Neural progenitor cell (in vitro differentiated cells): Measurements from ENCODE around the gene MVB12B. TPM values are rescaled to one million over a fixed set of nuclear protein-coding genes. Genes with fewer than 3 reads are reported as not detected.

Source experiments
- DNase-seq: peaks from one replicate; pipeline ENCODE4 v3.0.0-alpha.2; 2016; ENCODE audit warnings: low spot score
- H2AFZ ChIP-seq: fragments of 200-600 bp; sonication (generic); replicated peaks from 2 replicates; pipeline ENCODE4 v1.6.1; 2016; ENCODE audit warnings: antibody characterized with exemption
- H3F3A ChIP-seq: fragments of 200-600 bp; sonication (generic); 2 replicates; pipeline ENCODE4 v1.6.1; 2016; ENCODE audit warnings: antibody characterized with exemption, low read depth
- H3K27ac ChIP-seq: fragments of 200-600 bp; sonication (generic); 2 replicates; pipeline ENCODE4 v1.5.1; 2016; ENCODE audit warnings: mild to moderate bottlenecking
- H3K27me3 ChIP-seq: fragments of 200-600 bp; sonication (generic); 2 replicates; pipeline ENCODE4 v1.6.1; 2016; ENCODE audit warnings: mild to moderate bottlenecking, moderate library complexity
- H3K36me3 ChIP-seq: fragments of 200-600 bp; sonication (generic); 2 replicates; pipeline ENCODE4 v1.5.1; 2016
- H3K4me1 ChIP-seq: fragments of 200-600 bp; sonication (generic); 2 replicates; pipeline ENCODE4 v1.6.1; 2016; ENCODE audit warnings: mixed run types
- H3K4me2 ChIP-seq: fragments of 200-600 bp; sonication (generic); 2 replicates; pipeline ENCODE4 v1.6.1; 2016
- H3K4me3 ChIP-seq: fragments of 200-600 bp; sonication (generic); 2 replicates; pipeline ENCODE4 v1.5.1; 2016
- H3K79me2 ChIP-seq: fragments of 200-600 bp; sonication (generic); 2 replicates; pipeline ENCODE4 v1.6.1; 2016; ENCODE audit warnings: low read depth
- H3K9ac ChIP-seq: fragments of 200-600 bp; sonication (generic); 2 replicates; pipeline ENCODE4 v1.6.1; 2016
- H3K9me3 ChIP-seq: fragments of 200-600 bp; sonication (generic); 2 replicates; pipeline ENCODE4 v1.5.1; 2016; ENCODE audit warnings: low read depth
- H4K20me1 ChIP-seq: fragments of 200-600 bp; sonication (generic); 2 replicates; pipeline ENCODE4 v1.6.1; 2016; ENCODE audit warnings: low read depth
- H3K27ac Mint-ChIP-seq: 3 replicates; pipeline ENCODE4 v1.8.0; 2021; ENCODE audit warnings: mixed read lengths
- H3K27me3 Mint-ChIP-seq: 2 replicates; pipeline ENCODE4 v1.8.0; 2022; ENCODE audit warnings: low read depth, mild to moderate bottlenecking, inconsistent platforms, moderate library complexity, mixed read lengths; ENCODE audit not compliant: insufficient read depth
- H3K36me3 Mint-ChIP-seq: 3 replicates; pipeline ENCODE4 v1.8.0; 2021; ENCODE audit warnings: mixed read lengths
- H3K4me1 Mint-ChIP-seq: 3 replicates; pipeline ENCODE4 v1.8.0; 2021; ENCODE audit warnings: mixed read lengths
- H3K4me3 Mint-ChIP-seq: 3 replicates; pipeline ENCODE4 v1.8.0; 2021; ENCODE audit warnings: mild to moderate bottlenecking, moderate library complexity, mixed read lengths
- H3K9me3 Mint-ChIP-seq: 3 replicates; pipeline ENCODE4 v1.8.0; 2020; ENCODE audit warnings: mixed read lengths
- CTCF ChIP-seq: fragments of 200-600 bp; sonication (generic); IDR thresholded peaks from 2 replicates; pipeline ENCODE4 v1.5.1; 2017; ENCODE audit warnings: antibody characterized with exemption, mild to moderate bottlenecking
- EZH2 ChIP-seq: fragments of 200-600 bp; sonication (generic); IDR thresholded peaks from 2 replicates; pipeline ENCODE4 v1.6.1; 2017; ENCODE audit warnings: antibody characterized with exemption, mild to moderate bottlenecking, moderate library complexity
- EZH2phosphoT487 ChIP-seq: fragments of 200-600 bp; sonication (generic); IDR thresholded peaks from 2 replicates; pipeline ENCODE4 v1.6.1; 2017; ENCODE audit warnings: antibody characterized with exemption
- total RNA-seq: library from RNA; depleted of rRNA; stranded (reverse); fragments of >200 nt; gene quantifications from 2 replicates; pipeline ENCODE4 v1.2.3, GENCODE V29; 2015; ENCODE audit warnings: low replicate concordance

MVB12B gene
- total RNA-seq, 1 donor from 2014 or later, result 16.1 TPM

DNA sequence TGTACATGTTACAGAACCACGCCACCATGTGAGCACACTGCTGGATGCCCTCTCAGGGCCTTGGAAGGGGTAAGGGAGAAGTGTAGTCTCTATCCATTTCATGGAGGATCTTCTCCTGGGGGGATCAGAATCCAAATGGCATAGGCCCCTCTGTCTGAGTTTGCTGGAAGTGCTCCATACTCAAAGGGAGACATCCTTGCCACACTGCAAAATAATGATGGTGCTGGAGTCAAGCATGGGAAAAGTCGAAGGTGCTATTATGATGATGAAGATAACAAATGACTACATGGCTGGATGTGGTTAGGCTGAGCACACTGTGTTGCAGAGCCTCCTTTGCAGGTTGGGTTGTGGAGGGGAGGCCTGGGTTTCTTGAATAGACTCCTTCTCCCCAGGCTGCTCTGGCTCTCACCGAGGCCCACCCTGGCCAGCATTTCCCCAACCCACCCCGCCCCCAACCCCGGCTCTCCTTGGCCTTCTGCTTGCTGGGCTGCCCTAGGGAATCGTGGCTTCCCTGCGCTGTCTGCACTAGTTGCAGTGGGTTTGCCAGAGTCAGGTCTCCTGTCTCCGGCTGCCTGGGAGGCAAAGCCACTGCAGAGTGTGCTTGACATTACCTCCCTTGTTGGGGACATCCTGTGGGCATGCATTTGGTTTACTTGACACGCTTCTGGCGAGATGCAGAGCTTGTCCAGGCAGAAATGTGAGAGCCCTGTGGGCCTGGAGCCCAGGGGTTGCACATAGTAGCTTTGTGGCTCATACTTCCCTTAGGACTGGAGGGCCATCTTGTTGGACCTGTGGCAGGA, 3.0 kb downstream of the MVB12B start:
- TF ChIP-seq EZH2 (no peak), CTCF (no peak), EZH2phosphoT487 (no peak)
- Mint-ChIP-seq H3K4me3 (no peak overlapping the region), H3K27me3 (peaks cover 5% of the 10 kb centered on the region), H3K36me3 (peaks cover 17% of the 10 kb centered on the region), H3K27ac (no peak overlapping the region), H3K4me1 (peaks cover 53% of the 10 kb centered on the region), H3K9me3 (peaks cover 2% of the 10 kb centered on the region)
- H3K9me3 ChIP-seq, result peaks cover 5% of the 10 kb centered on the region
- no peak overlapping the region for H3K27ac ChIP-seq
- no peaks in the 10 kb centered on the region for H3K27me3 ChIP-seq
- H3K4me1 ChIP-seq, result peaks cover 42% of the 10 kb centered on the region
- H2AFZ ChIP-seq, result no peak overlapping the region
- no peak overlapping the region for H3K9ac ChIP-seq
- no peak for DNase-seq
- no peak overlapping the region for H3K4me2 ChIP-seq
- peaks cover 23% of the 10 kb centered on the region for H3F3A ChIP-seq
- peaks cover 70% of the 10 kb centered on the region for H3K79me2 ChIP-seq
- H4K20me1 ChIP-seq, result peaks cover 24% of the 10 kb centered on the region
- H3K4me3 ChIP-seq, result no peak overlapping the region
- peaks cover 4% of the 10 kb centered on the region for H3K36me3 ChIP-seq

DNA sequence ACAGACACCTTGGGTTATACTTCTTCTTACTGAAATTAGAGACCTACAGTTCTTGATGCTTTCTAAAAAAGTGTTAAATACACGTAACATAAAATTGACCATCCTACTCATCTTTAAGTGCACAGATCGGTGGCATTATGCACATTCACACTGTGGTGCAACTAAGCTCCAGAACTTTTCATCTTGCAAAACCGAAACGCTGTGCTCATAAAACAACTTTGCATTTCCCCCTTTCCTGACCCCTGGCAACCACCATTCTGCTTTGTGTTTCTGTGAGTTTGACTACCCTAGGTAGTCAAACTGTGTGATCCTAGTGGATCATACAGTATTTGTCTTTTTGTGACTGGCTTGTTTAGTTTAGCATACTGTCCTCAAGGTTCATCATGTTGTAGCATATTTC, 3.9 kb downstream of the MVB12B start:
- H3K4me3 Mint-ChIP-seq, result no peak overlapping the region
- Histone ChIP-seq H3K9me3 (no peaks in the 10 kb centered on the region), H3K27ac (no peak overlapping the region), H3K36me3 (no peaks in the 10 kb centered on the region), H3K4me3 (no peak overlapping the region), H2AFZ (no peak overlapping the region), H4K20me1 (peaks cover 32% of the 10 kb centered on the region), H3K9ac (no peak overlapping the region), H3F3A (peaks cover 18% of the 10 kb centered on the region), H3K4me2 (no peak overlapping the region), H3K79me2 (peaks cover 77% of the 10 kb centered on the region), H3K4me1 (peaks cover 40% of the 10 kb centered on the region), H3K27me3 (no peaks in the 10 kb centered on the region)
- H3K36me3 Mint-ChIP-seq, result peaks cover 20% of the 10 kb centered on the region
- H3K9me3 Mint-ChIP-seq, result peaks cover 2% of the 10 kb centered on the region
- TF ChIP-seq EZH2phosphoT487 (no peak), EZH2 (no peak), CTCF (no peak)
- no peak overlapping the region for H3K27ac Mint-ChIP-seq
- peaks cover 58% of the 10 kb centered on the region for H3K4me1 Mint-ChIP-seq
- DNase-seq, result no peak
- peaks cover 5% of the 10 kb centered on the region for H3K27me3 Mint-ChIP-seq

GRCh38 chr9:126331964-126332748, 5.5 kb downstream of the MVB12B start:
- H3K4me1 Mint-ChIP-seq, result peaks cover 67% of the 10 kb centered on the region
- peak overlapping the region; percentile 24 for H3K4me3 Mint-ChIP-seq
- peaks cover 8% of the 10 kb centered on the region for H3K27me3 Mint-ChIP-seq
- Histone ChIP-seq H3K4me1 (peaks cover 46% of the 10 kb centered on the region), H3K9me3 (no peaks in the 10 kb centered on the region), H3K9ac (no peak overlapping the region), H3F3A (peaks cover 9% of the 10 kb centered on the region), H2AFZ (no peak overlapping the region), H3K79me2 (peaks cover 76% of the 10 kb centered on the region), H3K27ac (no peak overlapping the region), H3K36me3 (no peaks in the 10 kb centered on the region), H3K27me3 (no peaks in the 10 kb centered on the region), H4K20me1 (peaks cover 38% of the 10 kb centered on the region), H3K4me2 (no peak overlapping the region), H3K4me3 (no peak overlapping the region)
- peaks cover 23% of the 10 kb centered on the region for H3K36me3 Mint-ChIP-seq
- TF ChIP-seq EZH2phosphoT487 (no peak), EZH2 (no peak), CTCF (no peak)
- H3K9me3 Mint-ChIP-seq, result peaks cover 2% of the 10 kb centered on the region
- H3K27ac Mint-ChIP-seq, result peak overlapping the region; percentile 61
- no peak for DNase-seq
